Astrocyte of the cerebellum (primary cell): ENCODE data around the gene ONECUT3.

ENCODE experiments used
- DNase-seq: peaks from one replicate; pipeline ENCODE4 v3.0.0-alpha.2; 2011; ENCODE audit warnings: low read depth
- H3K4me3 ChIP-seq: 2 replicates; pipeline ENCODE4 v1.5.1; 2011; ENCODE audit warnings: mild to moderate bottlenecking, low read depth, low read length, moderate library complexity
- CTCF ChIP-seq: IDR thresholded peaks from 2 replicates; pipeline ENCODE4 v1.5.1; 2012; ENCODE audit warnings: low read length, low read depth, moderate library complexity, mild to moderate bottlenecking; ENCODE audit errors: missing control alignments
- in situ Hi-C: cut with HindIII; loops from 2 replicates; pipeline ENCODE4 v1.10.0; 2017; ENCODE audit warnings: low sequenced_read_pairs

The ONECUT3 gene

GRCh38 chr19:1814833-1815604, 61.7 kb downstream of the ONECUT3 start:
- no peak for TF ChIP-seq CTCF
- in situ Hi-C loops, result no loop called here

GRCh38 chr19:1815605-1816529, 62.6 kb downstream of the ONECUT3 start:
- in situ Hi-C loops, result no loop called here
- no peak overlapping the region for H3K4me3 ChIP-seq
- DNase-seq, result no peak
- TF ChIP-seq CTCF, result no peak

More at GRCh38 chr19:1814833-1815604, 61.7 kb downstream of the ONECUT3 start:
- no peak for DNase-seq
- H3K4me3 ChIP-seq, result no peak overlapping the region

DNA sequence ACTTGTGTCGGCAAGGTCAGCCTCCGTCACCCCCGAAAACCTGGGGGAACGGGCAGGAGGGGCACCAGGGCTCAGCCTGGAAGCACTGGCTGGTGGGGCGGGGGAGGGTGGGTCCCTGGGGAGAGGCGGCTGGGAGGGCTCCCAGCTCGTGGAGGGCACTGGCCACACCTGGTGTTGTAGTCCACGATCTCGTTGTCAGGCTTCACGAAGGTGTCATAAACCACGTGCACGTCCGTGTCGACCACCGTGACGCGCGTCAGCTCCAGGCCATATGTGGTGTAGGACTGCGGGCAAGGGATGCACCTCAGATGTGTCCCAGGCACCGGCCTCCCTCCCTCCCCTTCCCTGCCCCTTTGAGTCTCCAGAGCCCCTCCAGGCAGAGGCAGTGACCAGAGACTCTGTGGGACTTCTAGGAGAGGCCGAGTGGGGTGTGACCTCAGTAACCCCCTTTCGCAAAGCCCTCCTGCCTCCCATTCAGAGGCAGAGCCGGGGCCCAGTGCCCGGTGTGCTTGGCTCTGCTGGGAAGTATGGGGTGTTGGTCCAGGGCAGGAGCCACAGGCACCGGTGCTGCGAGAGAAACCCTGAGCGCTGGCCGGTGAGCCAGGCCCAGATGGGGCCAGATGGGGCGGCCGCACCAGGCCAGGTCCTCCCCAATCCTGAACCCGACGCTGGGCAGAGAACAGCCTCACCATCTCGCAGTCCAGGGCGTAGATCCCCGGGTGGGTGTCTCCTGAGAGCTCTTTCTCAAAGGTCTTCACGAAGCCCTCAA, 63.4 kb downstream of the ONECUT3 start:
- H3K4me3 ChIP-seq, result no peak overlapping the region
- no peak for DNase-seq
- no peak for TF ChIP-seq CTCF
- in situ Hi-C loops, result no loop called here

GRCh38 chr19:1817553-1818179, 64.4 kb downstream of the ONECUT3 start:
- in situ Hi-C loops, result no loop called here
- no peak overlapping the region for H3K4me3 ChIP-seq
- no peak for DNase-seq
- TF ChIP-seq CTCF, result no peak

- no peak for TF ChIP-seq CTCF
- DNase-seq, result no peak
- no peak overlapping the region for H3K4me3 ChIP-seq
- in situ Hi-C loops, result no loop called here
Measured at GRCh38 chr19:1818549-1819195, 65.4 kb downstream of the ONECUT3 start.
